Posterior vena cava (tissue), 2 donors: ENCODE results near the gene TSPAN14. TPM values are rescaled to one million over a fixed set of nuclear protein-coding genes. Genes with fewer than 3 reads are reported as not detected.
A peak's percentile ranks its signal among the peaks of the same experiment; 100 is the strongest.

Experiments
- DNase-seq: peaks from one replicate; pipeline ENCODE4 v3.0.0-alpha.2; 2020; ENCODE audit warnings: low spot score
- intact Hi-C, 2 donors: fragments of 100-400 bp; cut with DNase I; formaldehyde crosslinking; loops; one replicate each; pipeline versions ENCODE4 v1.14.1 to v1.14.2; 2022 to 2023
- total RNA-seq, 2 donors: library from RNA; stranded (reverse); fragmentation: NEBNext Ultra II Directional; extraction: Animal tissue kit (Norgen Biotek cat#: 25700); gene quantifications; one replicate each; pipeline ENCODE4 v1.2.1, GENCODE V29; 2021
- donor health status: DM: yes; HTN: yes; CAD: no.
- donor health status: DM: yes; HTN: yes; CAD: no.

The TSPAN14 gene
- total RNA-seq, 2 donors from 2014 or later: 56.6 to 57.4 TPM

- intact Hi-C loops: loop anchor here in 1 of 2 donors (5.0 to 10.0 kb wide), 2 partner anchors 62 to 415 kb away; no protein-coding TSS in a partner anchor
- DNase-seq: no peak
Measured at GRCh38 chr10:80509403-80510161, 55.5 kb downstream of the TSPAN14 start.

GRCh38 chr10:80512031-80512526, 58.0 kb downstream of the TSPAN14 start:
- peak; percentile 74 for DNase-seq
- intact Hi-C loops: loop anchor here in 1 of 2 donors (10.0 kb wide), 1 partner anchor 413 kb away; no protein-coding TSS in a partner anchor

DNA sequence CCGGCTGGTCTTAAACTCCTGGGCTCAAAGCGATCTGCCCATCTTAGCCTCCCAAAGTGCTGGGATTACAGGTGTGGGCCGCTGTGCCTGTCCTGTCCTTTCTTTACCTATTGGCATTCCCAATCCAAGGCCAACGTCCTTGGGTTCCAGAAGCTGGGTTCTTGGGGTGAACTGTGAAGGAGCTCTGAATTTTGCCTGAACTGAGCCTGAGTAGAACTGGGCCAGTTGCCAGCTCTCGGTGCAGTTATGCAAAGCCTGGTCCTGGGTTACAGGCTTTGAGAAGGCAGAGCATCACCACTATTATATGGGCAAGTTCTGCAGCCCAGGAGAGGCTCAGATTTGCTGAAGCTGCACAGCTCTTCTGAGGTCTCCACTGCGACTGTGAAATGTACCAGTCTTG, 59.0 kb downstream of the TSPAN14 start:
- intact Hi-C loops: loop anchor here in 1 of 2 donors (10.0 kb wide), 1 partner anchor 412 kb away; no protein-coding TSS in a partner anchor
- DNase-seq: no peak

DNA sequence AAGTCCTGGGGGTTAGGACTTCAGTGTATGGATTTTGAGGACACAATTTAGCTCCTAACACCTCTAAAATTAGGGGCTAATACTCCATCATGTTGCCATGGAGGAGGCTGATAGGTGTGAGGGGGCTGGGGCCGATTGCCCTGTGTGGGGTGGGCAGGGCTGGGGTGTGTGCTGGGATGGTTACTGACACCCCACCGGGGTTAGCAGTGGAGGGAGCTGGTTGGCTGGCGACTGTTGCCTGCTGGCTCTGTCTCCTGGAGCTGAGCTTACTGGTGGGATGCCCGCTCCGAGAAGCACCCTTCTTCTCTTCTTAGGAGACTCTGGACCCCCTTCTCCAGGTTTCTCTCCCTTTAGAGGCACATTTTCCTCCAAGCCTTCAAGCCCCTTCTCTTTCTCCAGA, 61.4 kb downstream of the TSPAN14 start:
- no peak for DNase-seq
- intact Hi-C loops: loop anchor here in 1 of 2 donors (10.0 kb wide), 1 partner anchor 409 kb away; no protein-coding TSS in a partner anchor

GRCh38 chr10:80515941-80516340, 61.8 kb downstream of the TSPAN14 start:
- no peak for DNase-seq
- intact Hi-C loops: loop anchor here in 1 of 2 donors (10.0 kb wide), 1 partner anchor 409 kb away; no protein-coding TSS in a partner anchor

DNA sequence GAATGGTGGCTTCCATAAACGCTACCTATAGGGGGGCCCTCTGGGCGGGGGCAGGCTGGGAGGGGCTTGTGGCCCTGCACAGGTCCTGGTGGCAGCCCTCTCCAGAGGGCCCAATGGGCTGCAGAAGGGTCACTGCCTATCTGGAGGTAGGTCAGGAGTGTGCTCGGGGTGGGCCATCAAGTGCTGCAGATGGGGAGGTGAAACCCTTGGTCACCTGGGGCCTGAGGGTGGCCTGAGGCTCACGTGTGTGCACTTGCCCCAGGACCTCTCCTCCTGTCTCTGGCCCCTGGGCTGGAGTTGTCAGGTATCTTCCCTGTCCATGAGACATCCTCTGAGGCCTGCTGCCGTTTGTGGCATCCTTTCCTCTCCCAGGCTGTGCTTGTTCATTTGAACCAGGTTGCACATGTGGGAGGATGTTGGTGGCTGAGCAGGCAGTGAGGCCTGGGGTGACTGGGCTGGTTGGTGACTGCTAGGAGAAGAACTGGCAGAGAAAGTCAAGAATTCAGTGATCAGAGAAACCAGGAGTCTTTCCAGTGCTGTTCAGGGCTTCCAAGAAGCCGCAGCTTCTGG, 62.5 kb downstream of the TSPAN14 start:
- intact Hi-C loops: loop anchor here in 1 of 2 donors (10.0 kb wide), 1 partner anchor 408 kb away; no protein-coding TSS in a partner anchor
- DNase-seq: no peak

DNA sequence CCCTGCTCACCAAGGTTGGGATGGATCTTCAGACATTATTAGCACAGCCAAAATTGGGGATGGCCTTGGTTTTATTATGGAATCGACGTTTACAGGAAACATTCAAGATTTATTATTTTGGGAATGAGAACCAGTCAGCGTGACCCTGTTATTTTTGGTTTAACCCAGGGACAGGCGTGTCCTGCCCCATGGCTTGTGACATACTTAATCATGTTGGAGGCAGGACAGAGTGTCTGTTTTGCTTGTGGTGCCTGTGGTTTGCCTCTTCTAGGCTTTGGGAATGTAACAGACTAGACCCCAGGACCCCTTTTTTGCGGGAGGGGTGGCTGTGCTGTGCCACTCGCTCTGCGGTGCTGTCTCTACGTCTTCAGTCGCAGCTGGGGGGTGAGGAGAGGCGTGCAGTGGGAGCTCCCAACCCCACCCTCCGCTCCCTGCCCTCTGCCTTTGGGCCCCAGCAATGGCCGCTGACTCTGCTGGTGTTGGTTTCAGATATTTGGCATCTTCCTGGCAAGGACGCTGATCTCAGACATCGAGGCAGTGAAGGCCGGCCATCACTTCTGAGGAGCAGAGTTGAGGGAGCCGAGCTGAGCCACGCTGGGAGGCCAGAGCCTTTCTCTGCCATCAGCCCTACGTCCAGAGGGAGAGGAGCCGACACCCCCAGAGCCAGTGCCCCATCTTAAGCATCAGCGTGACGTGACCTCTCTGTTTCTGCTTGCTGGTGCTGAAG, 63.5 kb downstream of the TSPAN14 start:
- DNase-seq: peak; percentile 35
- intact Hi-C loops: loop anchor here in 1 of 2 donors (10.0 kb wide), 1 partner anchor 407 kb away; no protein-coding TSS in a partner anchor

- intact Hi-C loops: loop anchor here in 1 of 2 donors (10.0 kb wide), 1 partner anchor 407 kb away; no protein-coding TSS in a partner anchor
- DNase-seq: peak; percentile 79
Measured at GRCh38 chr10:80518143-80518806, 64.2 kb downstream of the TSPAN14 start.

DNA sequence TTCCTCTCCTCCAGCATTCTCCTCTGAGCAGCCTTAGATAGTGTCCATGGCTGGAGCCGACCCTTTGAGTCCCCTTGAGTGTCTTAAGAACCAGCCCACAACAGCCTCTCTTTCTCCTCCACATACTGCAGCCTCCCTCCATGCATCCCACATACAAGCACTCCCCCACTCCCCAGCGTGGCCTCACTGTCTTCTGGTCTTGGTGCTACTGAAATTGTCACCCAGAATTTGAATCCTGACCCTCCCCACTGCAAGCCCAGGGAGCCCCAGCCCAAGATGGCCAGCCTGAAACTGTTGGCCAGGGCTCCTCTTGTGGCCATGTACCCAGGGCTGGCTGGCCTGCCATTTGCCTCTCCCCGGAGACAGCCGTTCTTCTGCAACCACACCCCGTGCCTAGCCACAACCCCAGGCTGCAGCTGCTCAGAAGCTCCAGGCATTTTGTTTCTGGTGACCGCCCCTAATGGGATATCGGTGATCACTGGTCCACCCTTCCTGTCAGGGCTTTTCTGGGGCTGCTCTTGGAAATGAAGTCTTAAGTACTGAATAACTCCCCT, 64.8 kb downstream of the TSPAN14 start:
- DNase-seq: peak; percentile 76
- intact Hi-C loops: loop anchor here in 1 of 2 donors (10.0 kb wide), 1 partner anchor 406 kb away; no protein-coding TSS in a partner anchor

DNA sequence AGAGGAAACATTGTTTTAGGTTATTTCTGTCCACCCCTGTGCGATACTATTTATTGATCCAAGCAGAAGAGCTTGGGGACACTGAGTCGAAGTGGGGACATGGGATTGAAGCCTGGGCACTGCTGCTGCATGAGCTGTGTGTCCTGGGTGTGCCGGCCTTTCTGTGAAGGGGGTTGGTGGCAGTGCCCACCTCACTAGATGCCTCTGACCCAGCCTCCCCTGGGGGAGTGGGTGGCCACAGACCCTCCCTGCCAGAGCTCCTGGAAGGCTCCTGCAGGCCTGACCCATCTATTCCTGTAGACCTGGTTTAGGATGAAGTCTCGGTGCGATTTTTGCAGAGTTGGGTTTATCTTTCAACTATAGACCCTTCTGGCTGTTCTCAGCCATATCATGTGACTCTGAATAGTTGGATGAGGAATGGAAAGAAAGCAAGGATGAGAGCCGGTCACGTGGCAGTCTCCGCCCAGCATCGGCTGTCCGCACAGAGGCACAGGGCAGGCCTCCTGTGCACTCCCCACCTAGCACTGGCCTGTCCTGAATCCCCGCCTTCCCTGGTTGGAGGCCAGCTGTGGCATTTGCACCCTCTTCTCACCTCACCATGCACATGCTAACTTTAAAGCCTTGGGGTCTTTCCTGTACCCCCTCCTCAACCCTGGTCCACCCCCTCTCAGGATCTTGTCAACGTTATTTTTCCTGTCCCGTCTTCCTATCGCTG, 66.0 kb downstream of the TSPAN14 start:
- DNase-seq: peak; percentile 44
- intact Hi-C loops: loop anchor here in 1 of 2 donors (10.0 kb wide), 1 partner anchor 405 kb away; no protein-coding TSS in a partner anchor

- peak; percentile 68 for DNase-seq
- intact Hi-C loops: no loop called here
Measured at GRCh38 chr10:80520661-80521470, 66.8 kb downstream of the TSPAN14 start.

GRCh38 chr10:80522756-80523363, 68.8 kb downstream of the TSPAN14 start:
- DNase-seq: no peak

GRCh38 chr10:80523773-80524172, 69.7 kb downstream of the TSPAN14 start:
- DNase-seq: no peak
- intact Hi-C loops: no loop called here

More at GRCh38 chr10:80522756-80523363, 68.8 kb downstream of the TSPAN14 start:
- intact Hi-C loops: no loop called here

- intact Hi-C loops: no loop called here
- no peak for DNase-seq
Measured at GRCh38 chr10:80524190-80524909, 70.2 kb downstream of the TSPAN14 start.

DNA sequence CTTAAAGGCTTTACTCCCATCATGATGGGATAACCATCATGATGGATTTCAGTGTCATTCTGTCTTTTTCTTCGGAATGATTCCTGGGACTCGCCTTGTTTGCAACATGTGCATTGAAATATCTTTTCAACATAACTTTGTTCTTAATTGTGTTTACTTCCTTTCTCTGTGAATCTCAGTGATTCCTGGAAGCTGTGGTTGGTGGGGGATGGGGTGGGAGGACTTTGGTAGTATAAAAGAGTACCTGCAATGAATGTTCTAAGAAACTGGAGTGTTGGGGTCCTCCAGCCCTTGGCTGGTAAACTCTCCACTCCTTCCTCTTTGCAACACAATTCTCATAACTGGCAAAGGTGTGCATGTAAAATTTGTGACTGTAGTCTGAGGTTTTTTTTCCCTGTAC, 72.1 kb downstream of the TSPAN14 start:
- no peak for DNase-seq
- intact Hi-C loops: no loop called here

DNA sequence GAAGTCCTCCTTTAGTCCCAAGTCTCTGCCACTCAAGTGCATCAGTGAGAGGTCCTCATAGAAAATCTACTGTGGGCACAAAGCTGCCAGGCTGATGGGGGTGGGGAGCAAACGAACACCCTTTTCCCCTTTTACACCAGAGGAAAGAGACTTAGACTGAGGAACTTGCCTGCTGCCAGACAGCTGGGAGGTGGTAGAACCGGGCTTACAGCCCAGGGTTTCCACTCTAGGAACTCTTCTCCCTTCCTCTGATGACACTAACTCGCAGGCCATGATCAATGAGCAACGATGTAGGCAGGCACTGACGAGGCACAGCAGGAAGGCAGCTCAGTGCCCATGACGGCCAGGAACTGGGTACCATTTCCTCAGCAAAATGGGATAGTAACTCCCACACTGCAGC, 72.6 kb downstream of the TSPAN14 start:
- intact Hi-C loops: no loop called here
- no peak for DNase-seq
